Measurements from ENCODE around the gene RAC3.

The RAC3 gene

GRCh38 chr17:82031303-82031884 lies at the start of gene RAC3:
TSS of gene RAC3 (plus strand) at chr17:82031678. CDS start at chr17:82031762, 84 bp downstream.
- no peaks in the 10 kb centered on the region for H4K20me1 ChIP-seq (ENCODE audit: insufficient read depth)
- H3K4me3 ChIP-seq (IDR thresholded peaks at IDR 0.05; ENCODE audit: insufficient read depth, low read depth, low read length) = no peak within 1 kb of the TSS
- peak within 1 kb of the TSS; percentile 75 for H2AFZ ChIP-seq (ENCODE audit: low read depth)
- no peaks in the 10 kb centered on the region for H3K27me3 ChIP-seq (ENCODE audit: insufficient read depth, low read depth)
- no peak for TF ChIP-seq CTCF (conservative IDR thresholded peaks at IDR 0.05; ENCODE audit: low read depth, low read length)
- peak within 1 kb of the TSS; percentile 77 for H3K9ac ChIP-seq
- H3K79me2 ChIP-seq (ENCODE audit: insufficient read depth, low read depth) = no peaks in the 10 kb centered on the region
- no peaks in the 10 kb centered on the region for H3K36me3 ChIP-seq (ENCODE audit: insufficient read depth)
- H3K4me2 ChIP-seq = peak within 1 kb of the TSS; percentile 92
- H3K27ac ChIP-seq = peak within 1 kb of the TSS; percentile 59
- H3K4me1 ChIP-seq (ENCODE audit: low read depth, poor library complexity, severe bottlenecking) = peaks cover 11% of the 10 kb centered on the region

GRCh38 chr17:81983011-81983638 lies 48.4 kb upstream of the RAC3 start:
- Histone ChIP-seq H3K9ac (no peak overlapping the region), H3K4me3 (IDR thresholded peaks at IDR 0.05; ENCODE audit: insufficient read depth, low read depth, low read length) (no peak overlapping the region), H3K27me3 (ENCODE audit: insufficient read depth, low read depth) (no peaks in the 10 kb centered on the region), H3K36me3 (ENCODE audit: insufficient read depth) (no peaks in the 10 kb centered on the region), H4K20me1 (ENCODE audit: insufficient read depth) (no peaks in the 10 kb centered on the region), H3K4me2 (no peak overlapping the region), H3K27ac (no peak overlapping the region), H2AFZ (ENCODE audit: low read depth) (no peak overlapping the region), H3K4me1 (ENCODE audit: low read depth, poor library complexity, severe bottlenecking) (peaks cover 36% of the 10 kb centered on the region), H3K79me2 (ENCODE audit: insufficient read depth, low read depth) (no peaks in the 10 kb centered on the region)
- TF ChIP-seq CTCF (conservative IDR thresholded peaks at IDR 0.05; ENCODE audit: low read depth, low read length) = no peak

- no peaks in the 10 kb centered on the region for H4K20me1 ChIP-seq (ENCODE audit: insufficient read depth)
- no peaks in the 10 kb centered on the region for H3K27me3 ChIP-seq (ENCODE audit: insufficient read depth, low read depth)
- H3K4me2 ChIP-seq = no peak overlapping the region
- H3K36me3 ChIP-seq (ENCODE audit: insufficient read depth) = no peaks in the 10 kb centered on the region
- no peak overlapping the region for H3K27ac ChIP-seq
- no peaks in the 10 kb centered on the region for H3K79me2 ChIP-seq (ENCODE audit: insufficient read depth, low read depth)
- no peak overlapping the region for H3K4me3 ChIP-seq (IDR thresholded peaks at IDR 0.05; ENCODE audit: insufficient read depth, low read depth, low read length)
- no peak overlapping the region for H3K9ac ChIP-seq
- peaks cover 29% of the 10 kb centered on the region for H3K4me1 ChIP-seq (ENCODE audit: low read depth, poor library complexity, severe bottlenecking)
- H2AFZ ChIP-seq (ENCODE audit: low read depth) = no peak overlapping the region
- TF ChIP-seq CTCF (conservative IDR thresholded peaks at IDR 0.05; ENCODE audit: low read depth, low read length) = no peak
Observed at GRCh38 chr17:81983639-81984373, 47.7 kb upstream of the RAC3 start.

GRCh38 chr17:81984773-81985410 lies 46.6 kb upstream of the RAC3 start:
- no peak for TF ChIP-seq CTCF (conservative IDR thresholded peaks at IDR 0.05; ENCODE audit: low read depth, low read length)
- Histone ChIP-seq H3K36me3 (ENCODE audit: insufficient read depth) (no peaks in the 10 kb centered on the region), H4K20me1 (ENCODE audit: insufficient read depth) (no peaks in the 10 kb centered on the region), H3K27ac (no peak overlapping the region), H3K79me2 (ENCODE audit: insufficient read depth, low read depth) (no peaks in the 10 kb centered on the region), H3K4me2 (no peak overlapping the region), H2AFZ (ENCODE audit: low read depth) (no peak overlapping the region), H3K27me3 (ENCODE audit: insufficient read depth, low read depth) (no peaks in the 10 kb centered on the region), H3K4me1 (ENCODE audit: low read depth, poor library complexity, severe bottlenecking) (peaks cover 18% of the 10 kb centered on the region), H3K9ac (no peak overlapping the region), H3K4me3 (IDR thresholded peaks at IDR 0.05; ENCODE audit: insufficient read depth, low read depth, low read length) (no peak overlapping the region)

All from KMS-11 (cell line).